Measurements from ENCODE around the gene TLL1. TPM values are rescaled to one million over a fixed set of nuclear protein-coding genes. Genes with fewer than 3 reads are reported as not detected.

Gene TLL1
- total RNA-seq, 1 experiment from 2014 or later: 14.3 TPM

GRCh38 chr4:165909947-165910346 lies 36.9 kb downstream of the TLL1 start:
- H3K27me3 ChIP-seq (replicated peaks; ENCODE audit: insufficient read depth, low read depth, low read length, poor library complexity): no peaks in the 10 kb centered on the region
- intact Hi-C loops (cut with micrococcal nuclease; ENCODE audit: unreplicated experiment): no loop called here
- H3K4me1 ChIP-seq (ENCODE audit: insufficient read depth, low read length, poor library complexity, severe bottlenecking): peaks cover 1% of the 10 kb centered on the region
- ChIA-PET CTCF (no interaction called here), POLR2A (ENCODE audit: low non-redundant PET) (no interaction called here)
- DNase-seq (ENCODE audit: low spot score): no peak
- no peak overlapping the region for H3K4me3 ChIP-seq (ENCODE audit: low read depth, low read length, poor library complexity, severe bottlenecking)
- BruUV-seq (replicated peaks): no TSS peak
- no peak overlapping the region for H3K27ac ChIP-seq (ENCODE audit: low read depth, low read length, poor library complexity, severe bottlenecking)
- H3K9me3 ChIP-seq (ENCODE audit: low read depth, low read length, poor library complexity, severe bottlenecking): no peaks in the 10 kb centered on the region
- no peaks in the 10 kb centered on the region for H3K36me3 ChIP-seq (ENCODE audit: insufficient read depth, low read length, poor library complexity, severe bottlenecking)
- no peak for TF ChIP-seq CTCF (conservative IDR thresholded peaks at IDR 0.05; ENCODE audit: low read depth, low read length)
- no peak for TF ChIP-seq EZH2 (IDR thresholded peaks at IDR 0.05; ENCODE audit: borderline replicate concordance, low read depth, low read length, poor library complexity, severe bottlenecking)

- no peak for DNase-seq (ENCODE audit: low spot score)
- Histone ChIP-seq H3K27me3 (replicated peaks; ENCODE audit: insufficient read depth, low read depth, low read length, poor library complexity) (no peaks in the 10 kb centered on the region), H3K4me1 (ENCODE audit: insufficient read depth, low read length, poor library complexity, severe bottlenecking) (peaks cover 4% of the 10 kb centered on the region), H3K36me3 (ENCODE audit: insufficient read depth, low read length, poor library complexity, severe bottlenecking) (no peaks in the 10 kb centered on the region), H3K4me3 (ENCODE audit: low read depth, low read length, poor library complexity, severe bottlenecking) (no peak overlapping the region), H3K9me3 (ENCODE audit: low read depth, low read length, poor library complexity, severe bottlenecking) (no peaks in the 10 kb centered on the region), H3K27ac (ENCODE audit: low read depth, low read length, poor library complexity, severe bottlenecking) (no peak overlapping the region)
- ChIA-PET CTCF (no interaction called here), POLR2A (ENCODE audit: low non-redundant PET) (no interaction called here)
- intact Hi-C loops (cut with micrococcal nuclease; ENCODE audit: unreplicated experiment): no loop called here
- no TSS peak for BruUV-seq (replicated peaks)
- TF ChIP-seq EZH2 (IDR thresholded peaks at IDR 0.05; ENCODE audit: borderline replicate concordance, low read depth, low read length, poor library complexity, severe bottlenecking) (no peak), CTCF (conservative IDR thresholded peaks at IDR 0.05; ENCODE audit: low read depth, low read length) (no peak)
Measured at GRCh38 chr4:165915215-165915614, 42.2 kb downstream of the TLL1 start.

- BruUV-seq (replicated peaks): no TSS peak
- CTCF ChIA-PET: no interaction called here
- H3K27me3 ChIP-seq (replicated peaks; ENCODE audit: insufficient read depth, low read depth, low read length, poor library complexity): no peaks in the 10 kb centered on the region
Measured at GRCh38 chr4:165921546-165921945, 48.5 kb downstream of the TLL1 start.

More at GRCh38 chr4:165921546-165921945, 48.5 kb downstream of the TLL1 start:
- H3K36me3 ChIP-seq (ENCODE audit: insufficient read depth, low read length, poor library complexity, severe bottlenecking): no peaks in the 10 kb centered on the region
- POLR2A ChIA-PET (ENCODE audit: low non-redundant PET): no interaction called here
- H3K27ac ChIP-seq (ENCODE audit: low read depth, low read length, poor library complexity, severe bottlenecking): no peak overlapping the region
- H3K4me1 ChIP-seq (ENCODE audit: insufficient read depth, low read length, poor library complexity, severe bottlenecking): no peaks in the 10 kb centered on the region
- H3K9me3 ChIP-seq (ENCODE audit: low read depth, low read length, poor library complexity, severe bottlenecking): no peaks in the 10 kb centered on the region
- intact Hi-C loops (cut with micrococcal nuclease; ENCODE audit: unreplicated experiment): no loop called here
- H3K4me3 ChIP-seq (ENCODE audit: low read depth, low read length, poor library complexity, severe bottlenecking): no peak overlapping the region
- DNase-seq (ENCODE audit: low spot score): no peak
- TF ChIP-seq CTCF (conservative IDR thresholded peaks at IDR 0.05; ENCODE audit: low read depth, low read length): no peak
- no peak for TF ChIP-seq EZH2 (IDR thresholded peaks at IDR 0.05; ENCODE audit: borderline replicate concordance, low read depth, low read length, poor library complexity, severe bottlenecking)
